Peyer's patch (tissue), 4 donors: Measurements from ENCODE around the gene ADAMTS15.

Experiments
- CTCF ChIP-seq, 6 experiments: fragments of 450-650 bp in 4 of 6; fragments of 200-600 bp in 2 of 6; sonication (generic) in 1 of 6; IDR thresholded peaks; one replicate each; pipeline ENCODE4 v1.5.1; 2017 to 2019; ENCODE audit warnings: antibody characterized with exemption in 6 of 6, mild to moderate bottlenecking in 3 of 6, moderate library complexity in 1 of 6
- POLR2A ChIP-seq, 2 donors: fragments of 450-650 bp; IDR thresholded peaks; one replicate each; pipeline ENCODE4 v1.5.1; 2017; ENCODE audit warnings: antibody characterized with exemption in 2 of 2, mild to moderate bottlenecking in 2 of 2, moderate library complexity in 2 of 2

DNA sequence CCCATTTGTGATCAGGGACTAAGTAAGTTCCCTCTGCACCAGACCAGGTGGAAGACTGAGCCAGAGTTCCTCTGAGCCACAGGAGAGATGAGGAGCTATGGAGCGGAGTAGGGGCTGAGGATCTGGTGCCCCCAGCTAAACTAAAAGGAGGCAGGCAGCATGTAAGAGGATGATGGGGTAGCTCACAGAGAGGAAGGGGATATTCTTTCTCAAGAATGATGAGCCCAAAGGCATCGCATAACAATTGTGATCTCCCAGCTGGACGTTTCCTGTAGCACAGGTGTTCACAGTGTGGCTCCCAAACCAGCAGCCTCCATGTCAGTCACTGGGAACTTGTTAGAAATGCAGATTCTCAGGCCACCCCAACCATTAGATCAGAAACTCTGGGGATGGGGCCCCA lies 44.5 kb upstream of the ADAMTS15 start:
- no peak for TF ChIP-seq CTCF (IDR thresholded peaks at IDR 0.05)
- TF ChIP-seq POLR2A (IDR thresholded peaks at IDR 0.05) = no peak
